AG04450 (cell line): ENCODE measurements around the gene RBMXL2. TPM values are rescaled to one million over a fixed set of nuclear protein-coding genes. Genes with fewer than 3 reads are reported as not detected.

Experiments used
- CTCF ChIA-PET: fragments of 300-600, 350-600 bp; formaldehyde crosslinking; extraction: SDS; loops from one replicate; lab custom pipeline; 2022; ENCODE audit warnings: antibody characterized with exemption, inconsistent platforms; lab: Charles Lee
- POLR2A ChIA-PET: fragments of 350-600 bp; formaldehyde crosslinking; extraction: SDS; loops from one replicate; lab custom pipeline; 2021; ENCODE audit warnings: antibody characterized with exemption, inconsistent platforms; lab: Yijun Ruan, JAX
- DNase-seq: peaks from one replicate; pipeline ENCODE4 v3.0.0-alpha.2; 2011; ENCODE audit warnings: low read depth, low spot score
- H3K27ac ChIP-seq: one replicate; pipeline ENCODE4 v1.5.1; 2012; ENCODE audit warnings: low read depth, low read length, control low read depth
- H3K27me3 ChIP-seq: one replicate; pipeline ENCODE4 v1.6.0; 2012; ENCODE audit warnings: low read length; ENCODE audit not compliant: control insufficient read depth, insufficient read depth
- H3K4me3 ChIP-seq: 2 replicates; pipeline ENCODE4 v1.5.1; 2011; ENCODE audit warnings: mild to moderate bottlenecking, low read depth, low read length, control low read depth
- H3K9me3 ChIP-seq: 2 replicates; pipeline ENCODE4 v1.5.1; 2012; ENCODE audit warnings: low read length; ENCODE audit not compliant: control insufficient read depth, insufficient read depth
- polyA plus RNA-seq: library from polyadenylated mRNA; depleted of rRNA; stranded (reverse); fragments of >200 nt; gene quantifications from 2 replicates; pipeline ENCODE4 v1.2.3, GENCODE V29; 2011
- TF ChIP-seq, protein P1 (sequence below): IDR thresholded peaks from 2 replicates; pipeline ENCODE4 v1.5.1; 2011; ENCODE audit warnings: low read depth, low read length, control low read depth, inconsistent platforms

RBMXL2 gene
- polyA plus RNA-seq, 1 experiment = not detected

DNA sequence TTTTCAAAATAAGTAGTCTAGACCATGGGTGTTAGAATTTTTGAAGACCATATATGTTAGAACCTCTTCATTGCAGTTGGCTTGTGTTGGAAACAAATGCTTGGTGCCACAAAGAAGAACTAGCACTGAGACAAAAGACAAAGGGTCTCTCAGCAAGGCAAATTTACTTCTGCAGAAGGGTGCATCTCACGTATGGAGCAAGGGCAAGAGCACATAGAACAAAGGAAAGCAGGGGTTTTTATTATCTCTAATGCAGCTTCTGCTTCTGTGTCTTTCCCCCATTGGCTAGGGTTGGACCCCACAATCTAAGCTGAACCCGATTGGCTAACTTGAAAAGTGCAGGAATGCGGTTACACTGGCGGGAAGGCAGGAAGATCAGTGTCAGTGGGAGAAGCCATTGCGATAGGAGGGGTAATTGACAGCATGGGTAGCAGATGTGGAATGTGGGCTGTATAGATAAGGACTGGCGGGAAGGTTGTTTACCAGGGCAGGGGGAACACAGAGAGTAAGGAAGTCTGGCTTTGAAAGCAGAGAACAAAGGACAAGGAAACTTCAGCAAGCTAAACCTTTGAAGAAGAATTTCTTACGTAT, 9.2 kb upstream of the RBMXL2 start:
- H3K9me3 ChIP-seq = peaks cover 4% of the 10 kb centered on the region; the same call in 1 of the 2 replicates
- H3K27ac ChIP-seq = no peak overlapping the region
- H3K27me3 ChIP-seq = no peaks in the 10 kb centered on the region
- H3K4me3 ChIP-seq = no peak overlapping the region
- CTCF ChIA-PET = interaction anchor here (1.0 kb wide), 1 partner anchor 18 kb away, joined by 3 read pairs; no protein-coding TSS in a partner anchor
- POLR2A ChIA-PET = no interaction called here
- DNase-seq = no peak
- TF ChIP-seq, protein P1, sequence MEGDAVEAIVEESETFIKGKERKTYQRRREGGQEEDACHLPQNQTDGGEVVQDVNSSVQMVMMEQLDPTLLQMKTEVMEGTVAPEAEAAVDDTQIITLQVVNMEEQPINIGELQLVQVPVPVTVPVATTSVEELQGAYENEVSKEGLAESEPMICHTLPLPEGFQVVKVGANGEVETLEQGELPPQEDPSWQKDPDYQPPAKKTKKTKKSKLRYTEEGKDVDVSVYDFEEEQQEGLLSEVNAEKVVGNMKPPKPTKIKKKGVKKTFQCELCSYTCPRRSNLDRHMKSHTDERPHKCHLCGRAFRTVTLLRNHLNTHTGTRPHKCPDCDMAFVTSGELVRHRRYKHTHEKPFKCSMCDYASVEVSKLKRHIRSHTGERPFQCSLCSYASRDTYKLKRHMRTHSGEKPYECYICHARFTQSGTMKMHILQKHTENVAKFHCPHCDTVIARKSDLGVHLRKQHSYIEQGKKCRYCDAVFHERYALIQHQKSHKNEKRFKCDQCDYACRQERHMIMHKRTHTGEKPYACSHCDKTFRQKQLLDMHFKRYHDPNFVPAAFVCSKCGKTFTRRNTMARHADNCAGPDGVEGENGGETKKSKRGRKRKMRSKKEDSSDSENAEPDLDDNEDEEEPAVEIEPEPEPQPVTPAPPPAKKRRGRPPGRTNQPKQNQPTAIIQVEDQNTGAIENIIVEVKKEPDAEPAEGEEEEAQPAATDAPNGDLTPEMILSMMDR = no peak

DNA sequence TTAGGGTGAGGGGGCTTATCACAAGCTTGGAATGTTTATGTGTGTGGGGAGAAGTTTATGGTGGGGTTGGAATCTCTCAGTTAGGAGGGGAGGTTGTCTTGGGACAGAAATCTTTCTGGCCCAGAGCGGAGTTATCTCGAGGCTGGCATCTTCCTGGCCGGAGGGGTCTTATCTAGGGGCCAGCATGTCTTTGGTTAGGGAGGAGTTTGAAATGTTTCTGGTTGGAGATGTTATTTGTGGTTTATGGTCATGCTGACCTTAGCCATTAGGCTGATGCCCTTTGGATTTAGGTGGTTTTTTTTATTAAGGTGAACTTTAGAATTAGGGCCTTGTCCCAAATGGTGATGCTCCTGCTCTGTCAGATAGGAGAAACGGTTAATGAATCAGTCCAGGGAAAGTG, 7.9 kb upstream of the RBMXL2 start:
- Histone ChIP-seq H3K27me3 (no peaks in the 10 kb centered on the region), H3K9me3 (peaks cover 4% of the 10 kb centered on the region; the same call in 1 of the 2 replicates), H3K4me3 (no peak overlapping the region), H3K27ac (no peak overlapping the region)
- POLR2A ChIA-PET = no interaction called here
- TF ChIP-seq, protein P1 = no peak
- DNase-seq = no peak
- CTCF ChIA-PET = no interaction called here

DNA sequence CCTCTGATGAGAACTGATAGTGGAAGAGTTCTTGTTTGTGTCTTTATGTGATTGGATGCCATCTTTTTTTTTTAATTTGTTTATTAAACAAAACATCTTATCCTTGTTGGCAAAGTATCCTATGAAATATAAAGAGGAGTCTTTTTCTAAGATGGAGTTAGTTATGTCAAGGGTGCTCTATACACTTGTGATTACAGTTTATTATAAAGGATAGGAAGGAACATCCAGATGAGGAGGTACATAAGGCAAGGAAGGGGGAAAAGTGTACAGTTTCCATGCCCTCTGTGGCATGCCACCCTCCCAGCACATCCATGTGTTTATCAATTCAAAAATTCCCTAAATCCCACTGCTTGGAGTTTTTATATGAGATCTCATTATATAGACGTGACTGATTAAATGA, 7.4 kb upstream of the RBMXL2 start:
- ChIA-PET CTCF (no interaction called here), POLR2A (no interaction called here)
- TF ChIP-seq, protein P1 = no peak

DNA sequence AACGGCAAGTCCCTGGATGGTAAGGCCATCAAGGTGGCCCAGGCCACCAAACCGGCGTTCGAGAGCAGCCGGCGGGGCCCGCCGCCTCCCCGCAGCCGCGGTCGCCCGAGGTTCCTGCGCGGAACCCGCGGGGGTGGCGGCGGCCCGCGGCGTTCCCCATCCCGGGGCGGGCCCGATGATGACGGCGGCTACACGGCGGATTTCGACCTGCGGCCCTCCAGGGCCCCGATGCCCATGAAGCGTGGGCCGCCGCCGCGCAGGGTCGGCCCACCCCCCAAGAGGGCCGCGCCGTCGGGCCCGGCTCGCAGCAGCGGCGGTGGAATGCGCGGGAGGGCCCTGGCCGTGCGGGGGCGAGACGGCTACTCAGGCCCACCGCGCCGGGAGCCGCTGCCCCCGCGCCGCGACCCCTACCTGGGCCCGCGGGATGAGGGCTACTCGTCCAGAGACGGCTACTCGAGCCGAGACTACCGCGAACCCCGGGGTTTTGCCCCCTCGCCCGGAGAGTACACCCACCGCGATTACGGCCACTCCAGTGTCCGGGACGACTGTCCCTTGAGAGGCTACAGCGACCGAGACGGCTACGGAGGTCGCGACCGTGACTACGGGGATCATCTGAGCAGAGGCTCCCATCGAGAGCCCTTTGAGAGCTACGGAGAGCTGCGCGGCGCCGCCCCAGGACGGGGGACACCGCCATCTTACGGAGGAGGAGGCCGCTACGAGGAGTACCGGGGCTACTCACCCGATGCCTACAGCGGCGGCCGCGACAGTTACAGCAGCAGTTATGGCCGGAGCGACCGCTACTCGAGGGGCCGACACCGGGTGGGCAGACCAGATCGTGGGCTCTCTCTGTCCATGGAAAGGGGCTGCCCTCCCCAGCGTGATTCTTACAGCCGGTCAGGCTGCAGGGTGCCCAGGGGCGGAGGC, 792 bp downstream of the RBMXL2 start:
- POLR2A ChIA-PET = no interaction called here

More for the DNA sequence above, 7.4 kb upstream of the RBMXL2 start:
- no peak for DNase-seq
- H3K4me3 ChIP-seq = no peak overlapping the region
- H3K27ac ChIP-seq = no peak overlapping the region
- H3K27me3 ChIP-seq = no peaks in the 10 kb centered on the region
- H3K9me3 ChIP-seq = peaks cover 4% of the 10 kb centered on the region; the same call in 1 of the 2 replicates

More for the DNA sequence above, 792 bp downstream of the RBMXL2 start:
- DNase-seq = no peak
- Histone ChIP-seq H3K4me3 (no peak overlapping the region), H3K9me3 (peaks cover 13% of the 10 kb centered on the region; the same call in 1 of the 2 replicates), H3K27ac (no peak overlapping the region), H3K27me3 (no peaks in the 10 kb centered on the region)
- CTCF ChIA-PET = no interaction called here
- TF ChIP-seq, protein P1 = no peak
